Neuron (in vitro differentiated cells): ENCODE results near the gene PTCSC3.

ENCODE experiments used
- H2AFZ ChIP-seq: one replicate; pipeline ENCODE4 v1.6.1; 2013; ENCODE audit warnings: low read depth, mild to moderate bottlenecking, inconsistent platforms, low read length, moderate library complexity
- H3K27me3 ChIP-seq: one replicate; pipeline ENCODE4 v1.6.1; 2013; ENCODE audit warnings: low read length; ENCODE audit not compliant: insufficient read depth
- H3K36me3 ChIP-seq: one replicate; pipeline ENCODE4 v1.6.1; 2013; ENCODE audit warnings: low read length; ENCODE audit not compliant: insufficient read depth
- H3K4me1 ChIP-seq: one replicate; pipeline ENCODE4 v1.6.1; 2013; ENCODE audit warnings: low read length; ENCODE audit not compliant: insufficient read depth
- H3K4me3 ChIP-seq: 2 replicates; pipeline ENCODE4 v1.5.1; 2013; ENCODE audit warnings: mild to moderate bottlenecking, low read length, moderate library complexity
- H3K9me3 ChIP-seq: one replicate; pipeline ENCODE4 v1.6.1; 2013; ENCODE audit warnings: low read length

Gene PTCSC3

GRCh38 chr14:36208690-36209278 lies 32.3 kb upstream of the PTCSC3 start:
- no peaks in the 10 kb centered on the region for H3K36me3 ChIP-seq
- H3K4me3 ChIP-seq: no peak overlapping the region
- H2AFZ ChIP-seq: no peak overlapping the region
- H3K9me3 ChIP-seq: no peaks in the 10 kb centered on the region
- no peaks in the 10 kb centered on the region for H3K4me1 ChIP-seq
- peaks cover 48% of the 10 kb centered on the region for H3K27me3 ChIP-seq

DNA sequence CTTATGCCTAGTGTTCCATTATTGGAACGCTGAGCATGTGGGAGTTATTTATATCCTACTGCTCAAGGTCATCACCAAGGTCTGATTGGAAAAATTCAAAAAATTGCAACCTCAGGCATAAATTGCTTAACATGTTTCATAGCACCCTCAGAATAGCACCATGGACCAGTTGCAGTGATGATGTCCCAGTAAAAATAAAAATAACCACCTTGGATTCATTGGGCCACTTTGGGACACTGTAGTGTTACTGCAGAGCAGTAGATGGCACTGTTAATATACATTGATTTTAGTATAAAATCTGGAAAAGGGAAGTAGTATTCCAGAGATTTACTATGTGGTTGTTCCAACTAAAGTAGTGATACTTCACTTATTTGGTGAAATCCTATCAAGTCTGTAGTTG lies 31.0 kb upstream of the PTCSC3 start:
- no peaks in the 10 kb centered on the region for H3K36me3 ChIP-seq
- no peak overlapping the region for H2AFZ ChIP-seq
- no peaks in the 10 kb centered on the region for H3K4me1 ChIP-seq
- no peaks in the 10 kb centered on the region for H3K9me3 ChIP-seq
- H3K4me3 ChIP-seq: no peak overlapping the region
- H3K27me3 ChIP-seq: peaks cover 37% of the 10 kb centered on the region

DNA sequence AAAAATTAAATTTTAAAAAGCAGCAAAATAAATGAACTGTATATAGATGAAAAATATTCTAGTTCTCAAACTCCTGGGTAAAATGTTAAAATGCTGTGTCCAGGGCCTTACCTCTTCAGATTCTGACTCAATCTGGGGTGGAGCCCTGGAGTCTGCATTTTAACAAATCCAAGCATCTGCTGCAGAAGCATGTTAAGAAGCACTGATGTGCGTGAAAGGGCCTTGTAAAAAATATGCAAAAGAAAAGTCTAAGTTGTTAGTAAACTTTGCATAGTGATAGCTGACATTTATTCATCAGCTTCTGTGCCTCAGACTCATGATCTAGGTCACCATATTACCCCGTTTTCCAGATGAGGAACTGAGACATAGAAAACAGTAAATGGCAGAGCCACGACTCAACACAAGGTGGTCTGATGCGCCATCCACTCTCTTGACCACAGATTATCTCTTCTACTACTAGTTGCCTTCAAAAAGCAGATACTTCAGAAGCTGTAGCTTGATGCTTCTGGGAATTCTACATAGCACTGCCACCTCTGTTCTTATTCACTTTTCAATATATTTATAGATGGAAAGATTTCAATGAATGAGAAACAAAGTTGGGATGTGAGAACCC lies 28.0 kb upstream of the PTCSC3 start:
- no peaks in the 10 kb centered on the region for H3K4me1 ChIP-seq
- H3K36me3 ChIP-seq: no peaks in the 10 kb centered on the region
- H2AFZ ChIP-seq: no peak overlapping the region
- no peak overlapping the region for H3K4me3 ChIP-seq
- H3K9me3 ChIP-seq: no peaks in the 10 kb centered on the region
- peaks cover 26% of the 10 kb centered on the region for H3K27me3 ChIP-seq

- Histone ChIP-seq H3K4me1 (no peaks in the 10 kb centered on the region), H2AFZ (no peak overlapping the region), H3K36me3 (no peaks in the 10 kb centered on the region), H3K4me3 (no peak overlapping the region), H3K9me3 (no peaks in the 10 kb centered on the region), H3K27me3 (peaks cover 15% of the 10 kb centered on the region)
Measured at GRCh38 chr14:36198378-36198777, 21.9 kb upstream of the PTCSC3 start.

DNA sequence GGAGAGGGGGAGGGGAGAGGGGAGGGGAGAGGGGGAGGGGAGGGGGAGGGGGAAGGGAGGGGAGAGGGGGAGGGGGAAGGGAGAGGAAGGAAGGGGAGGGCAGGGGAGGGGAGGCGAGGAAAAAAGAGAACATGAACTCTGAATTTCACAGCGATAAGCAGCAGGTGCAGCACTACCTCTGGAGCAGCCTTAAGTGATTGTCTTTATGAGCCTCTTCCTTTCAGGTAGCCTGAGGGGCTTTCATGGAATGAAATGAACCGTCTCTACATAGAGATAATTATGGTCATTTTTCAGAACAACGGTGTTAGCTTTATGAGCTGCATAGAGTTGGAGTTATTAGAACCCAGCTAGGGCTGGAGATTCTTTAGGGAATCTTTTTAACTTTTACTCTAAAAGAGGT lies 18.1 kb upstream of the PTCSC3 start:
- Histone ChIP-seq H3K4me3 (no peak overlapping the region), H3K27me3 (peaks cover 10% of the 10 kb centered on the region), H3K4me1 (no peaks in the 10 kb centered on the region), H3K36me3 (no peaks in the 10 kb centered on the region), H2AFZ (no peak overlapping the region), H3K9me3 (no peaks in the 10 kb centered on the region)

DNA sequence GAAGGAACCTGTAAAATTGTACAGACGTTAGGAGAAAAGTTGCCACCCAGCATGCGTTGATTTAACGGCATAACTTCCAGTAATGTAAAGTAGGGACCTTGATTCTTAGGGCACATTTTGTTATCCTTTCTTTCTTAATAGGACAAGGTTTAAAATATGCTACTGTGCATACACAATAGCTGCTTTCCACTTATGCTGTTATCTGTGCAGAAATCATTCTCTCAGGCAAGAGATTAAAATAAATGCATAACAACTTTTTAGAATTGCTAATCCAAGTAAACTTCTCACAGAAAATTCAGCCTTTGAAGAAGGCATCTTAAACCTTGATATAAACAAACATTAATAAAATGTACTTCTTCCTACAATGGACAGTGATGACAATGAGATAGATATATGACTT lies 16.0 kb upstream of the PTCSC3 start:
- no peaks in the 10 kb centered on the region for H3K36me3 ChIP-seq
- no peak overlapping the region for H3K4me3 ChIP-seq
- H3K9me3 ChIP-seq: no peaks in the 10 kb centered on the region
- peaks cover 6% of the 10 kb centered on the region for H3K27me3 ChIP-seq
- no peaks in the 10 kb centered on the region for H3K4me1 ChIP-seq
- no peak overlapping the region for H2AFZ ChIP-seq

DNA sequence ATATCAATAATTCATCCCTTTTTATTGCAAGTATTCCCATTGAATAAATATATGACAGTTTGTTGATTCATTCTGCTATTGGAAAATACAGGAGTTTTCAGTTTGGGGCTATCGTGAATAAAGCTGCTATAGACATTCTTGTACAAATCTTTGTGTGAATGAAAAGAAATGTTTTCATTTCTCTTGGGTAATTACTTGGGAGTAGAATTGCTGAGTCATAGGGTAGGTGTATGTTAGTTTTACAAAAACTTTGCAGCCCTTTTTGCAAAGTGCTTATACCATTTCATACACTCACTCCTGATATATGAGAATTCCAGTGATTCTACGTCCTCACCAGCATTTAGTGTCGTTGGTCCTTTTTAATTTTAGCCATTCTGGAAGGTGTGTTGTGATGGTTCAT lies 6.9 kb upstream of the PTCSC3 start:
- Histone ChIP-seq H3K36me3 (no peaks in the 10 kb centered on the region), H3K4me1 (no peaks in the 10 kb centered on the region), H3K4me3 (no peak overlapping the region), H3K27me3 (no peaks in the 10 kb centered on the region), H2AFZ (no peak overlapping the region), H3K9me3 (no peaks in the 10 kb centered on the region)

DNA sequence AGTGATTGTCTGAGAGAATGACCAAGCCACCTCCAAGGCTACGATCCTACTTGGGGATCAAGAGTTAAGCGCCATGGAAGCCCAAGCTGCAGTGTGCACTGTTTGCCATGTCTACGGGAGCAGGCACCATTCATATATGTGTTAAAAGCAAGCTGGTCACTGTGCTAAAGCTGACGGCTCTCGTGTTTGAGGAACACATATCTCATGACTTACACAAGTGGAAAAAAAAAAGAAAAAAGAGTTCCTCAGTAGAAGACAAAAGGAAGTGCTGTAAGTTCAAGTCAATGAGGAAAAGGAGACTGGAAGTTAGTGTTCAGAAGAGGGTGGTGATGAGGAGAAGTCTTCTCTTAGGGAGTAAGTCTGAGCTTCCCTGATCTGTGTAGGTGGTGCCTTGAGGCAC lies 4.9 kb upstream of the PTCSC3 start:
- no peak overlapping the region for H2AFZ ChIP-seq
- no peaks in the 10 kb centered on the region for H3K36me3 ChIP-seq
- no peaks in the 10 kb centered on the region for H3K27me3 ChIP-seq
- no peak overlapping the region for H3K4me3 ChIP-seq
- H3K9me3 ChIP-seq: no peaks in the 10 kb centered on the region
- no peaks in the 10 kb centered on the region for H3K4me1 ChIP-seq

DNA sequence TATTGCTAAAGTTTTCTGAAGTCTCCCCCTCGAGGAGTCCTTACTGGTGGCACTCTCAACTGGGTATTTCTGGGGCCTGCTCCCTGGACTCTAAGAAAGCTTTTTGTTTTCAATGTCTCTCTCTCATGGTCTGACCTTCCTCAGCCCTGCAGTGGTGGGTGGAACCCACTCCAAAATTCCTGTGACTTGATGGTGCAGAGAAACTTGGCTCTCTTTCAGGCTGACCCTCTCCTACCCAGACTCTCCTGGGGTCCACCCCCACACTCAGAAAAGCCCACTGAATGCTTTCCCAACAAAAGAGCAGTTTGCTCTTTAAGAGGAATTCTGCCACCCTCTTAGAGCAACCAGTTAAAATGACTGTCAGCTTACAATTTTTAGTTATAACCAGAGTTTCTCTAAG lies 967 bp upstream of the PTCSC3 start:
- H3K9me3 ChIP-seq: no peaks in the 10 kb centered on the region
- H3K4me1 ChIP-seq: no peaks in the 10 kb centered on the region
- H3K36me3 ChIP-seq: no peaks in the 10 kb centered on the region
- no peak overlapping the region for H3K4me3 ChIP-seq
- no peak overlapping the region for H2AFZ ChIP-seq
- peaks cover 16% of the 10 kb centered on the region for H3K27me3 ChIP-seq

DNA sequence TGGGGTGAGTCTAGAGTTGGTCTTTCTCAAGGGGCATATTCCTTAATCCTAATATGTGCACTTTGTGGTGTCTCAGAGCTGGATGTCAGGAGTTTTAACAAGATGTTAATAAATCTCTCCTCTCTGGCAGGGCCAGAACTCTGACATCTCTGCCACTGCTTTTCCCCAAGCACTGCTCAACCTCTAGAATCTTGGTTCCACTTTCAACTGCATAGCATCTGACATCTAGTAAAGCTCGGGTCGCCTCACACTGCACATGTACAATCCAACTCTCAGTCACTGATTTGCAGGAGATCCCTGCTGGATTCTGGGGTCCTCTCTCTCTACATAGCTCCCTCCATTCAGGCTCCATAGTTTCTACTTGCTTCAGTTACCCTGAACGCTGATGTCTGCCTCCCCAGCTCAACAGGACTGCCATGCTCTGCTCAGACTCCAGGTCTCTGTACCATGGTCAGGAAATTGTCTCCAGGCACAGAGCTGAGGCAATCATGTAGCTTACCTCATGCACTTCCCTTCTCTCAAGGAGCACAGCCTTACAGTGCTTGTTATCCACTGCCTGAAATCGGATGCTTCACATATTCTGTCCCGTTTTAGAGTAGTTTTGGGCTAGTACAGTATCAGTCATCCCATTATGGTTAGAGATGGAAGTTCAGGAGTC lies 1.6 kb downstream of the PTCSC3 start:
- Histone ChIP-seq H3K9me3 (no peaks in the 10 kb centered on the region), H3K4me3 (no peak overlapping the region), H3K4me1 (no peaks in the 10 kb centered on the region), H3K36me3 (no peaks in the 10 kb centered on the region), H2AFZ (no peak overlapping the region), H3K27me3 (peaks cover 21% of the 10 kb centered on the region)

GRCh38 chr14:36173161-36173560 lies 3.4 kb downstream of the PTCSC3 start:
- no peak overlapping the region for H3K4me3 ChIP-seq
- H3K4me1 ChIP-seq: no peaks in the 10 kb centered on the region
- H3K9me3 ChIP-seq: no peaks in the 10 kb centered on the region
- H3K27me3 ChIP-seq: peaks cover 26% of the 10 kb centered on the region
- no peaks in the 10 kb centered on the region for H3K36me3 ChIP-seq
- H2AFZ ChIP-seq: no peak overlapping the region

DNA sequence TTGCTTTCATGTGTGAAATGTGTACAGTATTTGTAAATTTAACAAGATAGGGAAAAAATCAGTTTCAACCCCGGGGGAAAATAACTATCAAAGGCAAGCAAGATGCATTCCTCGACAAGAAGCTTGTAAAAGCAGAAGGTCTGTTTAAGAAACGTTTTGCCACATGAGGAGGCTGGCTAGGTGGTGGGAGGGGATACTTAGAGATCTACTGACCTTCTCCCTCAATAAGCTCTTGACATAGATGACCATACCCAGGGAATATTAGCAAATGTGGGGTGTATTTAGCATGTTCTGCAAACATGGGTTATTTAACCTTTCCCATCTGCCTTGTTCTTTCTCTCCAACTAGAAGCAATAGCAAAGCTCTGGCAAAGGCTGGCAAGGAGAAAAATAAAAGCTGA lies 4.9 kb downstream of the PTCSC3 start:
- H2AFZ ChIP-seq: no peak overlapping the region
- H3K36me3 ChIP-seq: no peaks in the 10 kb centered on the region
- no peaks in the 10 kb centered on the region for H3K4me1 ChIP-seq
- H3K9me3 ChIP-seq: no peaks in the 10 kb centered on the region
- H3K27me3 ChIP-seq: peaks cover 31% of the 10 kb centered on the region
- H3K4me3 ChIP-seq: no peak overlapping the region

DNA sequence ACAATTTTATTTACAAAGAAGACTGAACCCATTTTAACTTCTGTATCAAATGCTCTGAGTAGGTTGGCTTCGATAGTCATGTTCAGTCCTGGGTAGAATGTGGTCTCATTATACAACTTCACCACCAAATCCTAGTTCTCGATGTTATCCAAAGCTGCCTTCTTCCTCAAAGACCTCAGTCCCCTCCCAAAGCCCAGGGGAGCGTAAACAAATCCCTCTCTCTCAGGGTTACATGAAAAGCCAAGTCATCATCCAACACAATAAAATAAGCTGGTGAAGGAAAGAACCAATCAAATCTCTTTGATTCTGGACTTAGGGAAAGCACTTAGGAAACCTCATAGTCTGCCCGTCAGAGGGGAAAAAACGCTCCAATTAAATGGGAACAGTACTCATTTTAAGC lies 9.1 kb downstream of the PTCSC3 start:
- Histone ChIP-seq H3K27me3 (peaks cover 22% of the 10 kb centered on the region), H3K36me3 (no peaks in the 10 kb centered on the region), H2AFZ (no peak overlapping the region), H3K4me1 (no peaks in the 10 kb centered on the region), H3K4me3 (no peak overlapping the region), H3K9me3 (no peaks in the 10 kb centered on the region)

DNA sequence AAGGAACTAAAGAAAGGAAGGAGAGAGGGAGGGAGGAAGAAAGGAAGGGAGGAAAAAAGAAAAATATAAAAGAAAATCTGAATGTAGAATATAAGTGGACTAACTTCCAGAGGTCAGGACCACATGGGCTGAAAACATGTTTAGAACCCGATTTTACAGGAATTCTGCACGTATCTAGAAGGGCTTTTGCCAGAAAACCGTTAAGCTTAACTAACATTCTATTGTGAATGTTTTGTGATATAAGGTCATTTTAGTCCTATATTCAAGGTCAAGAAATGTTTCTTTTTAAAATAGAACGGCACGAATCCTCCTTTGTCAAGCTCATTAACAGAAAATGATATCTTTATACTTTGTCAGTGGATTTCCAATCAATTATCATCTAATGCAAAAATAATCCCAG lies 13.1 kb downstream of the PTCSC3 start:
- Histone ChIP-seq H3K36me3 (no peaks in the 10 kb centered on the region), H2AFZ (no peak overlapping the region), H3K4me3 (no peak overlapping the region), H3K4me1 (no peaks in the 10 kb centered on the region), H3K9me3 (no peaks in the 10 kb centered on the region), H3K27me3 (peaks cover 13% of the 10 kb centered on the region)
